Measurements from ENCODE around the gene SYT4. TPM values are rescaled to one million over a fixed set of nuclear protein-coding genes. Genes with fewer than 3 reads are reported as not detected.

Gene SYT4
- total RNA-seq, 2 experiments from 2014 or later, result 0.31 TPM; not detected in 1

- Histone ChIP-seq H3K27ac (ENCODE audit: low read depth in 1 of 2, low read length in 2 of 2) (no peak overlapping the region), H3K4me3 (ENCODE audit: low read length) (no peak overlapping the region), H3K4me1 (ENCODE audit: insufficient read depth, low read length) (no peaks in the 10 kb centered on the region), H3K27me3 (ENCODE audit: control insufficient read depth in 1 of 2, insufficient read depth in 2 of 2, low read length in 2 of 2) (no peaks in the 10 kb centered on the region), H3K9me3 (ENCODE audit: control insufficient read depth in 1 of 2, insufficient read depth in 1 of 2, low read length in 2 of 2) (peaks cover 5 to 17% of the 10 kb centered on the region in 2 experiments), H3K36me3 (ENCODE audit: insufficient read depth, low read length) (no peaks in the 10 kb centered on the region)
- peaks cover 15% of the 10 kb centered on the region for H3K9me3 Mint-ChIP-seq
- H3K27ac Mint-ChIP-seq, result no peak overlapping the region
- ATAC-seq (ENCODE audit: poor library complexity) (no peak), DNase-seq (no peak)
- no peak overlapping the region for H3K4me3 Mint-ChIP-seq
- TF ChIP-seq, protein P1, sequence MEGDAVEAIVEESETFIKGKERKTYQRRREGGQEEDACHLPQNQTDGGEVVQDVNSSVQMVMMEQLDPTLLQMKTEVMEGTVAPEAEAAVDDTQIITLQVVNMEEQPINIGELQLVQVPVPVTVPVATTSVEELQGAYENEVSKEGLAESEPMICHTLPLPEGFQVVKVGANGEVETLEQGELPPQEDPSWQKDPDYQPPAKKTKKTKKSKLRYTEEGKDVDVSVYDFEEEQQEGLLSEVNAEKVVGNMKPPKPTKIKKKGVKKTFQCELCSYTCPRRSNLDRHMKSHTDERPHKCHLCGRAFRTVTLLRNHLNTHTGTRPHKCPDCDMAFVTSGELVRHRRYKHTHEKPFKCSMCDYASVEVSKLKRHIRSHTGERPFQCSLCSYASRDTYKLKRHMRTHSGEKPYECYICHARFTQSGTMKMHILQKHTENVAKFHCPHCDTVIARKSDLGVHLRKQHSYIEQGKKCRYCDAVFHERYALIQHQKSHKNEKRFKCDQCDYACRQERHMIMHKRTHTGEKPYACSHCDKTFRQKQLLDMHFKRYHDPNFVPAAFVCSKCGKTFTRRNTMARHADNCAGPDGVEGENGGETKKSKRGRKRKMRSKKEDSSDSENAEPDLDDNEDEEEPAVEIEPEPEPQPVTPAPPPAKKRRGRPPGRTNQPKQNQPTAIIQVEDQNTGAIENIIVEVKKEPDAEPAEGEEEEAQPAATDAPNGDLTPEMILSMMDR (IDR thresholded peaks at IDR 0.05), result no peak
- intact Hi-C loops (cut with DNase I, micrococcal nuclease), result no loop called here
- H3K36me3 Mint-ChIP-seq (ENCODE audit: low read depth), result no peaks in the 10 kb centered on the region
- no peaks in the 10 kb centered on the region for H3K27me3 Mint-ChIP-seq
- ChIA-PET POLR2A (no interaction called here), CTCF (no interaction called here)
- no peaks in the 10 kb centered on the region for H3K4me1 Mint-ChIP-seq (ENCODE audit: low read depth)
These were observed 56.6 kb downstream of the SYT4 start for GRCh38 chr18:43220691-43221090.

Other genes with a start within 250 kb of the SYT4 start
- not detected for gene RIT2, start 161.8 kb downstream of the SYT4 start, total RNA-seq

All from CD4-positive, alpha-beta T cell (primary cell).